H9 (cell line): ENCODE measurements around the gene ARMC5. TPM values are rescaled to one million over a fixed set of nuclear protein-coding genes. Genes with fewer than 3 reads are reported as not detected.

ENCODE experiments used
- DNase-seq: peaks from one replicate; pipeline ENCODE4 v3.0.0-alpha.2; 2017
- H2AFZ ChIP-seq: one replicate; pipeline ENCODE4 v1.6.1; 2013; ENCODE audit warnings: mild to moderate bottlenecking, low read length, control low read depth, moderate library complexity
- H2AK5ac ChIP-seq: 2 replicates; pipeline ENCODE4 v1.6.1; 2013; ENCODE audit warnings: low read length, control low read depth, mixed read lengths; ENCODE audit not compliant: insufficient read length
- H2BK120ac ChIP-seq: one replicate; pipeline ENCODE4 v1.6.1; 2013; ENCODE audit warnings: low read depth, mild to moderate bottlenecking, low read length, control low read depth, inconsistent platforms; ENCODE audit not compliant: poor library complexity, severe bottlenecking
- H2BK12ac ChIP-seq: 2 replicates; pipeline ENCODE4 v1.6.1; 2013; ENCODE audit warnings: low read length, control low read depth, mixed read lengths, low read depth; ENCODE audit not compliant: insufficient read length
- H2BK15ac ChIP-seq: 2 replicates; pipeline ENCODE4 v1.6.1; 2013; ENCODE audit warnings: low read depth, low read length, control low read depth
- H2BK20ac ChIP-seq: one replicate; pipeline ENCODE4 v1.6.1; 2013; ENCODE audit warnings: low read depth, mild to moderate bottlenecking, low read length, control low read depth, inconsistent platforms; ENCODE audit not compliant: poor library complexity, severe bottlenecking
- H2BK5ac ChIP-seq: 2 replicates; pipeline ENCODE4 v1.6.1; 2013; ENCODE audit warnings: low read length, control low read depth, mixed read lengths; ENCODE audit not compliant: insufficient read length
- H3K14ac ChIP-seq: 2 replicates; pipeline ENCODE4 v1.6.1; 2013; ENCODE audit warnings: low read length, control low read depth; ENCODE audit not compliant: insufficient read depth
- H3K18ac ChIP-seq: 2 replicates; pipeline ENCODE4 v1.6.1; 2013; ENCODE audit warnings: low read depth, mild to moderate bottlenecking, mixed read lengths, low read length, control low read depth; ENCODE audit not compliant: insufficient read length
- H3K23ac ChIP-seq: 2 replicates; pipeline ENCODE4 v1.6.1; 2013; ENCODE audit warnings: low read length, control low read depth, mixed read lengths, low read depth; ENCODE audit not compliant: insufficient read length
- H3K23me2 ChIP-seq: 2 replicates; pipeline ENCODE4 v1.6.1; 2013; ENCODE audit warnings: low read depth, mild to moderate bottlenecking, mixed read lengths, low read length, control low read depth; ENCODE audit not compliant: insufficient read length, poor library complexity, severe bottlenecking
- H3K27ac ChIP-seq: 2 replicates; pipeline ENCODE4 v1.5.1; 2013; ENCODE audit warnings: low read length, control low read depth, mixed read lengths, low read depth; ENCODE audit not compliant: insufficient read length
- H3K27me3 ChIP-seq: 2 replicates; pipeline ENCODE4 v1.6.1; 2013; ENCODE audit warnings: low read length, control low read depth, inconsistent platforms; ENCODE audit not compliant: insufficient read depth
- H3K4ac ChIP-seq: 2 replicates; pipeline ENCODE4 v1.6.1; 2013; ENCODE audit warnings: low read depth, mild to moderate bottlenecking, control low read depth, inconsistent platforms, low read length, moderate library complexity
- H3K4me1 ChIP-seq: 2 replicates; pipeline ENCODE4 v1.6.1; 2013; ENCODE audit warnings: low read length, control low read depth, inconsistent platforms; ENCODE audit not compliant: insufficient read depth
- H3K4me2 ChIP-seq: 2 replicates; pipeline ENCODE4 v1.6.1; 2013; ENCODE audit warnings: low read length, control low read depth, mixed read lengths; ENCODE audit not compliant: insufficient read length, insufficient read depth
- H3K56ac ChIP-seq: 2 replicates; pipeline ENCODE4 v1.6.1; 2013; ENCODE audit warnings: low read depth, mild to moderate bottlenecking, mixed read lengths, low read length, control low read depth; ENCODE audit not compliant: insufficient read length
- H3K79me1 ChIP-seq: 2 replicates; pipeline ENCODE4 v1.6.1; 2013; ENCODE audit warnings: low read depth, mild to moderate bottlenecking, moderate library complexity, low read length, control low read depth, inconsistent platforms; ENCODE audit not compliant: insufficient read depth, poor library complexity, severe bottlenecking
- H3K79me2 ChIP-seq: 2 replicates; pipeline ENCODE4 v1.6.1; 2013; ENCODE audit warnings: low read length, control low read depth, inconsistent platforms; ENCODE audit not compliant: insufficient read depth
- H3K9ac ChIP-seq: 2 replicates; pipeline ENCODE4 v1.6.1; 2013; ENCODE audit warnings: low read length, control low read depth, mixed read lengths; ENCODE audit not compliant: insufficient read length; ENCODE audit errors: extremely low read depth
- H3K9me3 ChIP-seq: one replicate; pipeline ENCODE4 v1.6.1; 2013; ENCODE audit warnings: low read depth, low read length, inconsistent platforms; ENCODE audit not compliant: control insufficient read depth
- H3T11ph ChIP-seq: one replicate; pipeline ENCODE4 v1.6.1; 2013; ENCODE audit warnings: mild to moderate bottlenecking, low read length, control low read depth, inconsistent platforms
- H4K20me1 ChIP-seq: one replicate; pipeline ENCODE4 v1.6.1; 2013; ENCODE audit not compliant: control insufficient read depth, insufficient read length, insufficient read depth
- H4K5ac ChIP-seq: 2 replicates; pipeline ENCODE4 v1.6.1; 2013; ENCODE audit warnings: low read depth, mild to moderate bottlenecking, mixed read lengths, low read length, control low read depth; ENCODE audit not compliant: insufficient read length
- H4K8ac ChIP-seq: replicated peaks from 2 replicates; pipeline ENCODE4 v1.6.1; 2013; ENCODE audit warnings: low read length, control low read depth, mixed read lengths, low read depth; ENCODE audit not compliant: insufficient read length
- H4K91ac ChIP-seq: 2 replicates; pipeline ENCODE4 v1.6.1; 2013; ENCODE audit warnings: low read depth, mild to moderate bottlenecking, moderate library complexity, mixed read lengths, low read length, control low read depth; ENCODE audit not compliant: insufficient read length
- H3K27ac Mint-ChIP-seq, 3 experiments: 2 replicates in 2 of 3; 3 replicates in 1 of 3; pipeline ENCODE4 v1.8.0; 2020 to 2021; ENCODE audit warnings: mixed read lengths in 3 of 3, mild to moderate bottlenecking in 1 of 3, moderate library complexity in 1 of 3
- H3K27me3 Mint-ChIP-seq: 2 replicates; pipeline ENCODE4 v1.8.0; 2021; ENCODE audit warnings: low read depth, mild to moderate bottlenecking, moderate library complexity, mixed read lengths
- H3K36me3 Mint-ChIP-seq, 3 experiments: 2 replicates in 2 of 3; 3 replicates in 1 of 3; pipeline ENCODE4 v1.8.0; 2020 to 2021; ENCODE audit warnings: low read depth in 3 of 3, mixed read lengths in 3 of 3; ENCODE audit not compliant: insufficient read depth in 1 of 3
- H3K4me1 Mint-ChIP-seq, 2 experiments: 2 replicates each; pipeline ENCODE4 v1.8.0; 2020; ENCODE audit warnings: mixed read lengths in 2 of 2
- H3K4me3 Mint-ChIP-seq, 2 experiments: 2 replicates in 1 of 2; 3 replicates in 1 of 2; pipeline ENCODE4 v1.8.0; 2020 to 2021; ENCODE audit warnings: mild to moderate bottlenecking in 2 of 2, mixed read lengths in 2 of 2, moderate library complexity in 1 of 2
- H3K9me3 Mint-ChIP-seq, 2 experiments: 2 replicates in 1 of 2; 3 replicates in 1 of 2; pipeline ENCODE4 v1.8.0; 2020; ENCODE audit warnings: mild to moderate bottlenecking in 2 of 2, mixed read lengths in 2 of 2, moderate library complexity in 1 of 2
- CTCF ChIP-seq: fragments of 200-600 bp; sonication (generic); conservative IDR thresholded peaks from 3 replicates; pipeline ENCODE4 v1.8.0; 2021; ENCODE audit warnings: antibody characterized with exemption, mild to moderate bottlenecking
- whole genome bisulfite sequencing: extraction: QIAGEN DNeasy Blood & Tissue Kit; methylation state at CpG from one replicate; pipeline ENCODE4 v1.1.7; 2013; ENCODE audit warnings: missing lambda C conversion rate, low lambda C conversion rate, mixed read lengths; ENCODE audit not compliant: insufficient read length; ENCODE audit errors: extremely low coverage; 5-methylcytosine and 5-hydroxymethylcytosine counted together
- long read RNA-seq: library from polyadenylated mRNA; unstranded; transcript quantifications from one replicate; pipeline ENCODE4 v2.0.0, GENCODE V29; 2020
- total RNA-seq: library from RNA; stranded (reverse); gene quantifications from 2 replicates; pipeline ENCODE4 v1.2.1, GENCODE V29; 2021

The ARMC5 gene
- 18.5 and 18.7 TPM in 2 replicates for total RNA-seq
- long read RNA-seq, full-length matches to known transcripts, result 143 of 174 reads
- long read RNA-seq, partial matches to known transcripts, result 13 of 174 reads
- long read RNA-seq, other reads (novel, unspliced or antisense), result 18 of 174 reads

- Histone ChIP-seq H2AK5ac (no peak within 1 kb of the TSS), H4K5ac (no peak within 1 kb of the TSS), H3K18ac (peak within 1 kb of the TSS; percentile 95), H3K14ac (peak within 1 kb of the TSS; percentile 99), H3K4me1 (peaks cover 2% of the 10 kb centered on the region; the same call in 1 of the 2 replicates), H4K91ac (no peak within 1 kb of the TSS), H3K23ac (no peak within 1 kb of the TSS), H2BK15ac (no peak within 1 kb of the TSS), H2BK5ac (no peak within 1 kb of the TSS), H3K4me2 (peak within 1 kb of the TSS; percentile 88), H2BK120ac (no peak within 1 kb of the TSS), H3K79me2 (no peaks in the 10 kb centered on the region; the same call in 1 of the 2 replicates), H3K27me3 (no peaks in the 10 kb centered on the region), H4K8ac (no peak within 1 kb of the TSS), H3K27ac (peak within 1 kb of the TSS; percentile 42), H3K9ac (peak within 1 kb of the TSS; percentile 90), H3K9me3 (no peaks in the 10 kb centered on the region), H2AFZ (no peak within 1 kb of the TSS), H3K79me1 (peaks cover 4% of the 10 kb centered on the region), H3K4ac (no peak within 1 kb of the TSS), H3K56ac (no peak within 1 kb of the TSS), H3K23me2 (peaks cover 8% of the 10 kb centered on the region), H3T11ph (no peak within 1 kb of the TSS), H2BK12ac (no peak within 1 kb of the TSS), H4K20me1 (no peaks in the 10 kb centered on the region), H2BK20ac (no peak within 1 kb of the TSS)
- no CpG with 5 or more reads among the region's 91 CpGs for WGBS
- Mint-ChIP-seq H3K27ac (peak within 1 kb of the TSS; percentile 97 to 98 (median 98)), H3K4me1 (peaks cover 20 to 28% of the 10 kb centered on the region in 2 experiments), H3K9me3 (peaks cover 0 to 2% of the 10 kb centered on the region in 2 experiments; a peak in 1 of 5 replicates), H3K27me3 (no peaks in the 10 kb centered on the region), H3K4me3 (peak within 1 kb of the TSS; percentile 82 to 92), H3K36me3 (peaks cover 2 to 20% (median 14%) of the 10 kb centered on the region in 3 experiments; a peak in 6 of 7 replicates)
- peak; percentile 98 for DNase-seq
- TF ChIP-seq CTCF, result peak; percentile 61
These were observed at the start of gene ARMC5 for GRCh38 chr16:31458844-31459686. TSS of gene ARMC5 (plus strand) at chr16:31459501. CDS start at chr16:31459525, 24 bp downstream.
